Calu3 (cell line): ENCODE data around the gene ECT2. TPM values are rescaled to one million over a fixed set of nuclear protein-coding genes. Genes with fewer than 3 reads are reported as not detected.

ENCODE experiments used
- BruUV-seq: library from RNA; stranded (reverse); fragments of 400-500 nt; replicated peaks from 2 replicates; lab custom pipeline; 2021; lab: Mats Ljungman, UMichigan
- CTCF ChIA-PET: fragments of 300-600 bp; sonication (Branson Sonifier 250); formaldehyde crosslinking; loops from one replicate; lab custom pipeline; 2022; ENCODE audit warnings: antibody characterized with exemption; lab: Charles Lee
- DNase-seq: peaks from one replicate; pipeline ENCODE4 v3.0.0; 2022
- H3K27ac Mint-ChIP-seq: one replicate; pipeline ENCODE4 v1.8.0; 2022; ENCODE audit warnings: mixed read lengths; ENCODE audit not compliant: unreplicated experiment
- H3K27me3 Mint-ChIP-seq: one replicate; pipeline ENCODE4 v1.8.0; 2022; ENCODE audit warnings: mixed read lengths; ENCODE audit not compliant: unreplicated experiment
- H3K36me3 Mint-ChIP-seq: one replicate; pipeline ENCODE4 v1.8.0; 2022; ENCODE audit warnings: mild to moderate bottlenecking, moderate library complexity, mixed read lengths; ENCODE audit not compliant: insufficient read depth, unreplicated experiment
- H3K4me1 Mint-ChIP-seq: one replicate; pipeline ENCODE4 v1.8.0; 2022; ENCODE audit warnings: mild to moderate bottlenecking, low read depth, mixed read lengths; ENCODE audit not compliant: unreplicated experiment
- H3K4me3 Mint-ChIP-seq: one replicate; pipeline ENCODE4 v1.8.0; 2022; ENCODE audit warnings: mild to moderate bottlenecking, low read depth, moderate library complexity, mixed read lengths; ENCODE audit not compliant: unreplicated experiment
- H3K9me3 Mint-ChIP-seq: one replicate; pipeline ENCODE4 v1.8.0; 2022; ENCODE audit warnings: low read depth, mixed read lengths; ENCODE audit not compliant: unreplicated experiment
- CTCF ChIP-seq: fragments of 200-600 bp; IDR thresholded peaks from one replicate; pipeline ENCODE4 v1.8.0; 2022; ENCODE audit warnings: antibody characterized with exemption; ENCODE audit not compliant: unreplicated experiment
- intact Hi-C: fragments of 100-400 bp; cut with micrococcal nuclease; formaldehyde crosslinking; loops from one replicate; pipeline ENCODE4 v1.10.0; 2022; ENCODE audit not compliant: unreplicated experiment
- total RNA-seq: library from RNA; stranded (reverse); gene quantifications from 2 replicates; pipeline ENCODE4 v1.2.3, GENCODE V29; 2022

Gene ECT2
- total RNA-seq, 1 experiment from 2014 or later = 201 TPM

GRCh38 chr3:172847292-172847691 lies 96.8 kb downstream of the ECT2 start:
- no peaks in the 10 kb centered on the region for H3K9me3 Mint-ChIP-seq
- peaks cover 16% of the 10 kb centered on the region for H3K4me1 Mint-ChIP-seq
- no peak for TF ChIP-seq CTCF
- intact Hi-C loops = loop anchor here (10.0 kb wide), 1 partner anchor 368 kb away; no protein-coding TSS in a partner anchor
- H3K4me3 Mint-ChIP-seq = no peak overlapping the region
- CTCF ChIA-PET = no interaction called here
- DNase-seq = no peak
- H3K27me3 Mint-ChIP-seq = no peaks in the 10 kb centered on the region
- no TSS peak for BruUV-seq
- no peak overlapping the region for H3K27ac Mint-ChIP-seq
- H3K36me3 Mint-ChIP-seq = no peaks in the 10 kb centered on the region

- DNase-seq = no peak
- BruUV-seq = no TSS peak
- CTCF ChIA-PET = interaction anchor here (1.4 kb wide), 1 partner anchor 191 kb away, joined by 3 read pairs; no protein-coding TSS in a partner anchor
- TF ChIP-seq CTCF = no peak
- no peak overlapping the region for H3K4me3 Mint-ChIP-seq
- no peaks in the 10 kb centered on the region for H3K27me3 Mint-ChIP-seq
- H3K27ac Mint-ChIP-seq = no peak overlapping the region
- H3K9me3 Mint-ChIP-seq = no peaks in the 10 kb centered on the region
- no peaks in the 10 kb centered on the region for H3K36me3 Mint-ChIP-seq
- H3K4me1 Mint-ChIP-seq = peaks cover 16% of the 10 kb centered on the region
- intact Hi-C loops = loop anchor here (10.0 kb wide), 1 partner anchor 366 kb away; no protein-coding TSS in a partner anchor
Observed at GRCh38 chr3:172848910-172849309, 98.4 kb downstream of the ECT2 start.

- intact Hi-C loops = no loop called here
- DNase-seq = no peak
- Mint-ChIP-seq H3K4me1 (peaks cover 33% of the 10 kb centered on the region), H3K4me3 (no peak overlapping the region), H3K27ac (no peak overlapping the region), H3K36me3 (no peaks in the 10 kb centered on the region), H3K9me3 (no peaks in the 10 kb centered on the region), H3K27me3 (no peaks in the 10 kb centered on the region)
- no TSS peak for BruUV-seq
- TF ChIP-seq CTCF = no peak
- CTCF ChIA-PET = interaction anchor here (1.0 kb wide), 1 partner anchor 10 kb away, joined by 4 read pairs; no protein-coding TSS in a partner anchor
Observed at GRCh38 chr3:172853005-172853404, 102.5 kb downstream of the ECT2 start.

- no TSS peak for BruUV-seq
- CTCF ChIA-PET = interaction anchor here (1.0 kb wide), 1 partner anchor 9 kb away, joined by 4 read pairs; no protein-coding TSS in a partner anchor
- Mint-ChIP-seq H3K4me1 (peaks cover 33% of the 10 kb centered on the region), H3K4me3 (no peak overlapping the region), H3K27me3 (no peaks in the 10 kb centered on the region), H3K36me3 (no peaks in the 10 kb centered on the region), H3K9me3 (no peaks in the 10 kb centered on the region), H3K27ac (no peak overlapping the region)
- intact Hi-C loops = no loop called here
- no peak for DNase-seq
- no peak for TF ChIP-seq CTCF
Observed at GRCh38 chr3:172853921-172854666, 103.6 kb downstream of the ECT2 start.
